Activated T-cell treated with anti-CD3 and anti-CD28 coated beads, Interleukin-2, amount 50 U/mL, for 72 hours (primary cell): ENCODE measurements around the gene PLK1. TPM values are rescaled to one million over a fixed set of nuclear protein-coding genes. Genes with fewer than 3 reads are reported as not detected.
"Not testable (repeated sequence)": the region's sequence is repeated elsewhere in the genome, so short reads cannot be mapped to it uniquely, and the experiment has no call there.

Experiments
- ATAC-seq, 2 donors: fragments of 150-1000 bp; cut with Tn5 transposase; replicated peaks in 1 of 2; 2 replicates each; pipeline ENCODE4 v1.10.0; 2021; ENCODE audit warnings: moderate library complexity in 2 of 2, mild to moderate bottlenecking in 1 of 2
- DNase-seq, 2 donors: peaks; one replicate each; pipeline ENCODE4 v3.0.0; 2021 to 2022; ENCODE audit warnings: mixed read lengths in 1 of 2
- H3K27ac Mint-ChIP-seq: one replicate; pipeline ENCODE4 v1.8.0; 2022; ENCODE audit warnings: mild to moderate bottlenecking, moderate library complexity, mixed read lengths
- H3K27me3 Mint-ChIP-seq: one replicate; pipeline ENCODE4 v1.8.0; 2022; ENCODE audit warnings: low read depth, mixed read lengths
- H3K36me3 Mint-ChIP-seq, 2 donors: one replicate each; pipeline ENCODE4 v1.8.0; 2022; ENCODE audit warnings: mixed read lengths in 2 of 2, mild to moderate bottlenecking in 1 of 2; ENCODE audit not compliant: insufficient read depth in 2 of 2
- H3K4me1 Mint-ChIP-seq: one replicate; pipeline ENCODE4 v1.8.0; 2022; ENCODE audit warnings: low read depth, mixed read lengths
- H3K4me3 Mint-ChIP-seq, 2 donors: one replicate each; pipeline ENCODE4 v1.8.0; 2022; ENCODE audit warnings: mild to moderate bottlenecking in 2 of 2, mixed read lengths in 2 of 2, moderate library complexity in 2 of 2
- H3K9me3 Mint-ChIP-seq, 2 donors: one replicate each; pipeline ENCODE4 v1.8.0; 2022; ENCODE audit warnings: mixed read lengths in 2 of 2
- total RNA-seq, 2 donors: library from RNA; stranded (reverse); gene quantifications; one replicate each; pipeline ENCODE4 v1.2.3, GENCODE V29; 2022

PLK1 gene
- total RNA-seq, 2 donors from 2014 or later, result 79.5 to 110 TPM

GRCh38 chr16:23728112-23728477, 49.4 kb downstream of the PLK1 start:
- Mint-ChIP-seq H3K27me3 (peaks cover 32% of the 10 kb centered on the region), H3K27ac (no peak overlapping the region), H3K4me1 (peaks cover 8% of the 10 kb centered on the region), H3K36me3 (peaks cover 3% of the 10 kb centered on the region in 2 donors), H3K4me3 (no peak overlapping the region), H3K9me3 (peaks cover 0 to 2% of the 10 kb centered on the region in 2 donors)
- ATAC-seq (no peak), DNase-seq (no peak)

GRCh38 chr16:23729503-23730424, 51.1 kb downstream of the PLK1 start:
- no peaks in the 10 kb centered on the region for H3K36me3 Mint-ChIP-seq
- no peak for ATAC-seq

GRCh38 chr16:23734176-23734893, 55.6 kb downstream of the PLK1 start:
- Mint-ChIP-seq H3K36me3 (no peaks in the 10 kb centered on the region), H3K4me3 (no peak overlapping the region), H3K9me3 (no peaks in the 10 kb centered on the region), H3K4me1 (peaks cover 14% of the 10 kb centered on the region), H3K27ac (no peak overlapping the region), H3K27me3 (peaks cover 25% of the 10 kb centered on the region)
- no peak for ATAC-seq
- DNase-seq, result no peak

More at GRCh38 chr16:23729503-23730424, 51.1 kb downstream of the PLK1 start:
- Mint-ChIP-seq H3K27me3 (peaks cover 29% of the 10 kb centered on the region), H3K4me1 (peaks cover 16% of the 10 kb centered on the region), H3K4me3 (no peak overlapping the region), H3K9me3 (no peaks in the 10 kb centered on the region), H3K27ac (no peak overlapping the region)
- no peak for DNase-seq

GRCh38 chr16:23737423-23738028, 58.8 kb downstream of the PLK1 start:
- ATAC-seq, H3K9me3 Mint-ChIP-seq, H3K36me3 Mint-ChIP-seq, DNase-seq, H3K27ac Mint-ChIP-seq, H3K4me3 Mint-ChIP-seq: not testable (repeated sequence)
- Mint-ChIP-seq H3K4me1 (peaks cover 14% of the 10 kb centered on the region), H3K27me3 (peaks cover 20% of the 10 kb centered on the region)

GRCh38 chr16:23739516-23739915, 60.8 kb downstream of the PLK1 start:
- ATAC-seq (no peak), DNase-seq (no peak)
- H3K9me3 Mint-ChIP-seq, result no peaks in the 10 kb centered on the region
- no peaks in the 10 kb centered on the region for H3K36me3 Mint-ChIP-seq
- no peak overlapping the region for H3K4me3 Mint-ChIP-seq
- H3K27me3 Mint-ChIP-seq, result peaks cover 32% of the 10 kb centered on the region
- H3K4me1 Mint-ChIP-seq, result peaks cover 8% of the 10 kb centered on the region
- H3K27ac Mint-ChIP-seq, result no peak overlapping the region

Other genes with a start within 250 kb of the PLK1 start
- 10 to 100 TPM; 23.6 to 24.3 TPM for gene COG7, start 225.7 kb upstream of the PLK1 start, total RNA-seq
- 10 to 100 TPM; 85.5 to 86.6 TPM for gene GGA2, start 168.4 kb upstream of the PLK1 start, total RNA-seq
- gene EARS2, start 121.5 kb upstream of the PLK1 start, total RNA-seq, result 10 to 100 TPM; 12.5 to 13.4 TPM
- gene UBFD1, start 121.2 kb upstream of the PLK1 start, total RNA-seq, result 10 to 100 TPM; 58.8 to 63.4 TPM
- 10 to 100 TPM; 73.5 to 80.3 TPM for gene NDUFAB1, start 82.6 kb upstream of the PLK1 start, total RNA-seq
- 10 to 100 TPM; 22.2 to 31.7 TPM for gene PALB2, start 37.6 kb upstream of the PLK1 start, total RNA-seq
- gene DCTN5, start 37.4 kb upstream of the PLK1 start, total RNA-seq, result 10 to 100 TPM; 62.6 to 78.2 TPM
- gene ERN2, start 34.3 kb downstream of the PLK1 start, total RNA-seq, result under 1 TPM in 1 of 2 donors, not detected in 1; 0.24 TPM
- not detected for gene CHP2, start 76.1 kb downstream of the PLK1 start, total RNA-seq
- gene PRKCB, start 157.1 kb downstream of the PLK1 start, total RNA-seq, result 10 to 100 TPM; 72.1 to 77.0 TPM